Gastroesophageal sphincter (tissue), 3 donors: ENCODE results near the gene SUPT16H.

ENCODE experiments used
- CTCF ChIP-seq, 4 experiments: fragments of 200-600 bp in 2 of 4; fragments of 450-650 bp in 2 of 4; sonication (generic) in 1 of 4; IDR thresholded peaks; one replicate each; pipeline ENCODE4 v1.5.1; 2017 to 2019; ENCODE audit warnings: antibody characterized with exemption in 4 of 4, mild to moderate bottlenecking in 2 of 4, moderate library complexity in 2 of 4
- EP300 ChIP-seq: sonication (generic); formaldehyde crosslinking; IDR thresholded peaks from one replicate; pipeline ENCODE4 v1.6.1; 2017; ENCODE audit warnings: antibody characterized with exemption, mild to moderate bottlenecking
- POLR2A ChIP-seq, 2 donors: fragments of 450-650 bp; IDR thresholded peaks; one replicate each; pipeline ENCODE4 v1.6.1; 2017; ENCODE audit warnings: antibody characterized with exemption in 2 of 2, mild to moderate bottlenecking in 2 of 2, moderate library complexity in 1 of 2

DNA sequence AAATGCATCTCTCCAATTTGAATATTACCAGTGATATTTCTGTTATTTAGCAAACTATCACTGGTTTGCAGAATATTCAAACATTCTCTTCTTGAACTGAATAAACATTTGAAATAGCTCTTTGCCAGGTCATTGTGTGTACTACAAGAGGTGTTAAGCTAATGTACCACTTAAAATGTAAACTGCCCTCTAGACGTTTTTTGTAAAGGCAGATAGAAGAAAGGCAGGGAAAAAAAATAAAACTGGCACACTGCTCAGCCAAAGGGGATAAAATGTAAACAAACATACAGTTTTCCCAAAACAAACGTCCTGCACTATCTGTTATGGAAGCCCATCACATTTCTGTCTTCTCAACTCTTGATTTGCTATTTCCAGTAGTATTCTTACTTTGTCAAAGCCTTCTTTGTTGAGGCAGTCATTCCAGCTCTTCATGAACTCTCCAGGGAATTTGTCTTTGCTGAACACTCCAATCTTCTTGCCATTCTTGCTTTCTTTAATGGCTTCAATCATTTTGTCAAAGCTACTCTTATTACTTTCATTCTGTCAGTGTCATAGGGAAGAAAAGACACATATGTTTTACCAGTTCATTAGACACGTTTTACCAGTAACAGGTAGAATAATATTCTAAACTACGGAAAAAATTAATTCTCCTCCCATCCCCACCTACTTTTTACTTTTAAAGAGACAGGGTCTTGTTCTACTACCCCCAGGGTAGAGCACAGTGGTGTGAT lies 13.7 kb downstream of the SUPT16H start:
- TF ChIP-seq CTCF (IDR thresholded peaks at IDR 0.05) (no peak), EP300 (no peak), POLR2A (IDR thresholded peaks at IDR 0.05) (no peak)
